ENCODE data around the gene PTGIS.

The PTGIS gene

GRCh38 chr20:49529470-49529869 is 38.5 kb downstream of the PTGIS start:
- DNase-seq (ENCODE audit: low read depth) = no peak

- DNase-seq (ENCODE audit: low read depth) = no peak
Observed at GRCh38 chr20:49526568-49526967, 41.4 kb downstream of the PTGIS start.

GRCh38 chr20:49526056-49526455 is 41.9 kb downstream of the PTGIS start:
- no peak for DNase-seq (ENCODE audit: low read depth)

GRCh38 chr20:49523767-49524360 is 44.1 kb downstream of the PTGIS start:
- DNase-seq (ENCODE audit: low read depth) = no peak

- DNase-seq (ENCODE audit: low read depth) = no peak
Observed at GRCh38 chr20:49521356-49521755, 46.6 kb downstream of the PTGIS start.

- no peak for DNase-seq (ENCODE audit: low read depth)
Observed at GRCh38 chr20:49519777-49520359, 48.1 kb downstream of the PTGIS start.

- DNase-seq (ENCODE audit: low read depth) = no peak
Observed at GRCh38 chr20:49519212-49519712, 48.7 kb downstream of the PTGIS start.

GRCh38 chr20:49518576-49518975 is 49.4 kb downstream of the PTGIS start:
- DNase-seq (ENCODE audit: low read depth) = no peak

- DNase-seq (ENCODE audit: low read depth) = no peak
Observed at GRCh38 chr20:49517805-49518100, 50.2 kb downstream of the PTGIS start.

GRCh38 chr20:49516916-49517804 is 50.8 kb downstream of the PTGIS start:
- DNase-seq (ENCODE audit: low read depth) = no peak

- no peak for DNase-seq (ENCODE audit: low read depth)
Observed at GRCh38 chr20:49515586-49515985, 52.4 kb downstream of the PTGIS start.

- DNase-seq (ENCODE audit: low read depth) = no peak
Observed at GRCh38 chr20:49513517-49513916, 54.4 kb downstream of the PTGIS start.

- DNase-seq (ENCODE audit: low read depth) = no peak
Observed at GRCh38 chr20:49513009-49513408, 54.9 kb downstream of the PTGIS start.

- no peak for DNase-seq (ENCODE audit: low read depth)
Observed at GRCh38 chr20:49511788-49512525, 56.0 kb downstream of the PTGIS start.

- peak; percentile 87 for DNase-seq (ENCODE audit: low read depth)
Observed at GRCh38 chr20:49510562-49511122, 57.3 kb downstream of the PTGIS start.

- DNase-seq (ENCODE audit: low read depth) = no peak
Observed at GRCh38 chr20:49508435-49509199, 59.3 kb downstream of the PTGIS start.

GRCh38 chr20:49507741-49508434 is 60.0 kb downstream of the PTGIS start:
- DNase-seq (ENCODE audit: low read depth) = no peak

GRCh38 chr20:49505518-49505917 is 62.4 kb downstream of the PTGIS start:
- no peak for DNase-seq (ENCODE audit: low read depth)

- no peak for DNase-seq (ENCODE audit: low read depth)
Observed at GRCh38 chr20:49503176-49503575, 64.8 kb downstream of the PTGIS start.

- no peak for DNase-seq (ENCODE audit: low read depth)
Observed at GRCh38 chr20:49501917-49502316, 66.0 kb downstream of the PTGIS start.

GRCh38 chr20:49497398-49497669 is 70.6 kb downstream of the PTGIS start:
- no peak for DNase-seq (ENCODE audit: low read depth)

Measured in GM04504 (cell line).